GM18507 (cell line): ENCODE data around the gene DTL.
"Not testable (repeated sequence)": the region's sequence is repeated elsewhere in the genome, so short reads cannot be mapped to it uniquely, and the experiment has no call there.

Experiments used
- DNase-seq: peaks from one replicate; pipeline ENCODE4 v3.0.0; 2011; ENCODE audit warnings: low read depth; ENCODE audit not compliant: insufficient read length; ENCODE audit errors: extremely low spot score
- FAIRE-seq: peaks from 2 replicates; lab custom pipeline; 2011; peaks lifted over from hg19 to GRCh38; lab: Jason Lieb, UNC

Gene DTL

GRCh38 chr1:212035123-212035834, at the start of gene DTL, which contains the start of gene INTS7:
TSS of gene DTL (plus strand) at chr1:212035748. CDS start at chr1:212035891, 143 bp downstream.
TSS of gene INTS7 (minus strand) at chr1:212035557. CDS start at chr1:212035437, 120 bp downstream.
- peak; percentile 100 for FAIRE-seq
- DNase-seq, result peak; percentile 97

GRCh38 chr1:211986628-211987254, 48.8 kb upstream of the DTL start:
- DNase-seq (no peak), FAIRE-seq (no peak)

GRCh38 chr1:211991695-211992094, 43.9 kb upstream of the DTL start:
- FAIRE-seq (no peak), DNase-seq (no peak)

DNA sequence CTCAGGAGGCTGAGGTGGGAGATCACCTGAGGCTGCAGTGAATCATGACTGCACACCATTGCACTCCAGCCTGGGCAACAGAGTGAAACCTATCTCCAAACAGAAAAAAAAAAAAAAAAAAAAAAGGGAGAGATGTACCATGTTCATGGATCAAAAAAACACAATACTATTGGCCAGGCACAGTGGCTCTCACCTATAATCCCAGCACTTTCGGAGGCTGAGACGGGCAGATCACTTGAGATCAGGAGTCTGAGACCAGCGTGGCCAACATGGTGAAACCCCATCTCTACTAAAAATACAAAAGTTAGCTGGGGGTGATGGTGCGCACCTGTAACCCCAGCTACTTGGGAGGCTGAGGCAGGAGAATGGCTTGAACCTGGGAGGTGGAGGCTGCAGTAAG, 38.1 kb upstream of the DTL start:
- FAIRE-seq, DNase-seq: not testable (repeated sequence)

GRCh38 chr1:212002536-212002935, 33.0 kb upstream of the DTL start:
- no peak for DNase-seq
- no peak for FAIRE-seq

DNA sequence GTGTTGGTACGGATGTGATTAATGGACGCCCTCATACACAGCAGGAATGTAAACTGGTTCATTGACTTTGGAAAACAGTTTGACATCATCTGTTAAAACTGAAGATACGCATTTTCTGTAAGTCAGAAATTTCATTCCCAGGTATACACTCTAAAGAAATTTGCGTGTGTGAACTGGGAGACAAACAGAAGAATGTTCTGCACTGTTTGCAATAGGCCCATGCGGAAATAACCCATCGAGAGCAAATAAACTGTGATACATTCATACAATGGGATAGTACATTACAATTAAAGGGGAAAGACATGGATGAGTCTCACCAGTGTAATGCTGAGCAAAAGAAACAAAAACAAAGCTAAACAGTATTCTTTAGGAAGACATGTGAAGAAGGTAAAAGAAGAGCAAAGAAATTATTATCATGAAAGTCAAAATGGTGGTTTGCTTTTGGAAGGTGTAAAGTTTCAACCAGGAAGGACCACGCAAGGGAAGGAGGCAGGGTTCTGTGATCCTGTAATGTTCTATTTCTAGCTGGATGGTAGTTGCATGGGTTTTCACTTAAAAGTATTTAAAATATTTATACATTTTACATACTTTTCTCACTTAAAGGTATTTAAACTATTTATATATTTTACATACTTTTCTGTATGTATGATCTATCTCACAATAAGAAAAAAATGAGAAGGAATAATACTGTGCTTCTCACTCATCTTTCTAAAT, 30.5 kb upstream of the DTL start:
- FAIRE-seq (peak; percentile 39), DNase-seq (no peak)

- DNase-seq (no peak), FAIRE-seq (no peak)
Measured at GRCh38 chr1:212007178-212007577, 28.4 kb upstream of the DTL start.

DNA sequence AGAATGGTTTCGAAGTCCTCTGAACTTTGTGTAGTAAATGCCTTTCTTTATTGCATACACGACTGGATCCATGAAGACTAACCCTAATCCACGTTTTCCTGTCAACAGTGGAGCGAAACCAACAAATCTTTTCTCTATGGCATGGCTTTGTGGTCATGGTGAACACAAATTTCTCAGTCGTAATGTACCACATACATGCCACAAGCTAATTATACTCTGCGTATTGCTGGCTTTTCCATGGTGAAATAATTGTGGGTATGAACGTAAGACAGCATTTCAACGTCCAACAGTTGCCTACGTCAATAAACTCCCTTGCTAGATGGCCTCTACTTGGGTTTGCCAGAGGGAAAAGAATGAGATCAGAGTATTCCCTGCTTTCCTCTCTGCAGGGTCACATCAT, 27.7 kb upstream of the DTL start:
- no peak for FAIRE-seq
- no peak for DNase-seq

DNA sequence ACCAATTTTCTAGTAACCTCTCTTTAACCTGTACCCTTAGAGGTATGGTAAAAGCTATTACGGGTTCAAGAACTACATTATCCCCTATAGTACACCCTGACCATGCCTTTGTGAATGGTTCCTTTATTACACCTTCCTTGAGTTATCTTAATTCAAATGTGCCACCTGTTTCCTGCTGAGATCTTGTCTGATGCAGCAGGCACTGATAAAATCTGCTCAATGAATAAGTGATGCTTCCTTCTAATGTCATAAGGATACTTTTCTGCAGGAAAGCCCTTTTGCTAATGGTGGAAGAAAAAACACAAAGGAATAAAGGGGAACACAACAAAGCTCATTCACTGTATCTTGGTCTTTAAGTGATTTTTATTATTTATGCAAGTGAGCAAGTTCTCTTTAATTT, 26.0 kb upstream of the DTL start:
- DNase-seq, result no peak
- FAIRE-seq, result no peak

- FAIRE-seq (no peak), DNase-seq (no peak)
Measured at GRCh38 chr1:212010004-212010403, 25.5 kb upstream of the DTL start.

GRCh38 chr1:212012034-212012740, 23.4 kb upstream of the DTL start:
- FAIRE-seq, result peak; percentile 92
- peak; percentile 42 for DNase-seq

- FAIRE-seq (no peak), DNase-seq (no peak)
Measured at GRCh38 chr1:212013672-212014071, 21.9 kb upstream of the DTL start.

GRCh38 chr1:212020975-212021374, 14.6 kb upstream of the DTL start:
- FAIRE-seq, result no peak
- DNase-seq, result no peak

DNA sequence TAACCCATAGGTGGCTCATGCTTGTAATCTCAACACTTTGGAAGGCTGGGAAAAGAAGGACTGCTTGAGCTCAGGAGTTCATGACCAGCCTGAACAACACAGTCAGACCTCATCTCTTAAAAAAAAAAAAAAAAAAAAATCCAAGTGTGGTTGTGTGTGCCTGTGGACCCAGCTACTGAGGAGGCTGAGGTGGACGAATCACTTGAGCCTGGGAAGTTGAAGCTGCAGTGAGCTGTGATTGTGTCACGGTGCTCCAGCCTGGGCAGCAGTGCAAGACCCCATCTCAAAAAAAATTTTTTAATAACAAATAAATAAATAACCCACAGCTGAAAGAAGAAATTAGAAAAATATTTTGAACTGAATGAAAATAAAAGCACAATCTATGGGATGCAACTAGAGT, 14.0 kb upstream of the DTL start:
- no peak for FAIRE-seq
- no peak for DNase-seq

GRCh38 chr1:212022908-212023307, 12.6 kb upstream of the DTL start:
- FAIRE-seq, result not testable (repeated sequence)

DNA sequence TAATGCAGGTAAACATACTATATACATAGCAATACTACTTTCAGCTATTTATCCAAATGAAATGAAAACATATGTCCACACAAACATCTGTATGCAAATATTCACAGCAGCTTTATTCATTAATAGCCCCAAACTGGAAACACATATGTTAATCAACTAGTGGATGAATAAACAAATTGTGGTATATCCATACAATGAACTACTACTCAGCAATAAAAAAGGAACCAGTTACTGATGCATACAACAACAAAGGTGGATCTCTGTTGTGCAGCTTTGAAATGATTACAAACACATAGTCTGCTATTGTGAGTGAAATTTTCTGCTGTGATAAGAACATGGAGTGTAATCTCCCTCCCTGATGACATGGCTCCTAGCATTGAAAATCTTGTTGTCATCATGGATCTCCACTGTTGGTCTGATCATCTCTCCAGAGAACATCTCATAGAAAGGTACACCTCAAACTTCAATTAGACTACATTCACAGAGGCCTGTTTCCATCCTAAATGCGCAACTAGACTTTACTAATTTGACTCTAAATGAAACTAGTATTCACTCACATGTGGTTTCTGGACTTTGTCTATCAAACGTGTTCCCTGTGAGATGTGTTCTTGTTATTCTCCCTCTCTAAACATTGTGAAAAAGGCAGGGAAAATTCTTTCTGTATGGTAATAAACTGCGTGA, 10.9 kb upstream of the DTL start:
- no peak for FAIRE-seq
- no peak for DNase-seq

More at GRCh38 chr1:212022908-212023307, 12.6 kb upstream of the DTL start:
- DNase-seq, result not testable (repeated sequence)

DNA sequence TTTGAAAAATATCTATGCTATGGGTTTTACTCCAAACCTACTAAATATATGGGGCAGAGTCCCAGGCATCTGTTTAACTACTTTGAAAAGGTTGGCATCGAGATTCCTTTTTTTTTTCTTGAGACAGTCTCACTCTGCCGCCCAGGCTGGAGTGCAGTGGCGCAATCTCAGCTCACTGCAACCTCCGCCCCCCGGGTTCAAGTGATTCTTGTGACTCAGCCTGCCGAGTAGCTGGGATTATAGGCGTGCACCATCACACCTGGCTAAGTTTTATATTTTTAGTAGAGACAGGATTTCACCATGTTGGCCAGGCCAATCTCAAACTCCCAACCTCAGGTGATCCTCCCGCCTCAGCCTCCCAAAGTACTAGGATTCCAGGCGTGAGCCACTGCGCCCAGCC, 7.8 kb upstream of the DTL start:
- not testable (repeated sequence) for FAIRE-seq, DNase-seq

- no peak for DNase-seq
- FAIRE-seq, result peak; percentile 46
Measured at GRCh38 chr1:212030936-212031528, 4.5 kb upstream of the DTL start.

- FAIRE-seq, result no peak
- no peak for DNase-seq
Measured at GRCh38 chr1:212034516-212035122, 929 bp upstream of the DTL start.
